ENCODE measurements around the gene OR4D2. TPM values are rescaled to one million over a fixed set of nuclear protein-coding genes. Genes with fewer than 3 reads are reported as not detected.

Gene OR4D2
- total and polyA plus RNA-seq, 7 donors, result not detected

GRCh38 chr17:58187675-58188074 lies 20.9 kb downstream of the OR4D2 start:
- no peaks in the 10 kb centered on the region for H3K4me1 ChIP-seq

GRCh38 chr17:58189436-58190146 lies 22.8 kb downstream of the OR4D2 start:
- DNase-seq, result no peak
- TF ChIP-seq POLR2AphosphoS5 (IDR thresholded peaks at IDR 0.05) (no peak), EP300 (IDR thresholded peaks at IDR 0.05) (no peak), CTCF (IDR thresholded peaks at IDR 0.05) (no peak), POLR2A (IDR thresholded peaks at IDR 0.05) (no peak)

More at GRCh38 chr17:58187675-58188074, 20.9 kb downstream of the OR4D2 start:
- intact Hi-C loops (cut with DNase I), result no loop called here
- Histone ChIP-seq H3K27ac (no peak overlapping the region), H3K9me3 (no peaks in the 10 kb centered on the region), H3K36me3 (no peaks in the 10 kb centered on the region), H3K27me3 (peaks cover 0 to 36% (median 13%) of the 10 kb centered on the region in 3 donors), H3K4me3 (no peak overlapping the region)
- DNase-seq, result no peak
- TF ChIP-seq EP300 (IDR thresholded peaks at IDR 0.05), result no peak
- WGBS, 2 donors, result 16 to 51% methylated on average over 7 of the region's 7 CpGs

GRCh38 chr17:58191241-58191896 lies 24.6 kb downstream of the OR4D2 start:
- no peak for TF ChIP-seq POLR2AphosphoS5 (IDR thresholded peaks at IDR 0.05)
- TF ChIP-seq POLR2A (IDR thresholded peaks at IDR 0.05), result no peak
- no peak for TF ChIP-seq CTCF (IDR thresholded peaks at IDR 0.05)
- no peak for TF ChIP-seq EP300 (IDR thresholded peaks at IDR 0.05)
- peak; percentile 44 for DNase-seq
- WGBS, 2 donors, result 34 to 48% methylated on average over 14 of the region's 14 CpGs
- no peaks in the 10 kb centered on the region for H3K36me3 ChIP-seq
- no peak overlapping the region for H3K27ac ChIP-seq
- intact Hi-C loops (cut with DNase I), result no loop called here
- no peaks in the 10 kb centered on the region for H3K9me3 ChIP-seq
- no peaks in the 10 kb centered on the region for H3K4me1 ChIP-seq
- no peak overlapping the region for H3K4me3 ChIP-seq
- H3K27me3 ChIP-seq, result peaks cover 0 to 40% (median 13%) of the 10 kb centered on the region in 3 donors

More at GRCh38 chr17:58189436-58190146, 22.8 kb downstream of the OR4D2 start:
- 59 to 69% methylated on average over 11 of the region's 11 CpGs for whole genome bisulfite sequencing, 2 donors
- intact Hi-C loops (cut with DNase I), result no loop called here
- Histone ChIP-seq H3K27ac (no peak overlapping the region), H3K9me3 (no peaks in the 10 kb centered on the region), H3K4me1 (no peaks in the 10 kb centered on the region), H3K4me3 (no peak overlapping the region), H3K36me3 (no peaks in the 10 kb centered on the region), H3K27me3 (peaks cover 0 to 40% (median 13%) of the 10 kb centered on the region in 3 donors)

- WGBS, 2 donors, result 28 to 33% methylated on average over 6 of the region's 6 CpGs
- Histone ChIP-seq H3K27ac (no peak within 1 kb of the TSS), H3K4me1 (no peaks in the 10 kb centered on the region), H3K9me3 (no peaks in the 10 kb centered on the region), H3K27me3 (peaks cover 0 to 33% (median 13%) of the 10 kb centered on the region in 3 donors), H3K36me3 (no peaks in the 10 kb centered on the region), H3K4me3 (no peak within 1 kb of the TSS)
- intact Hi-C loops (cut with DNase I), result no loop called here
- TF ChIP-seq POLR2A (IDR thresholded peaks at IDR 0.05) (no peak), POLR2AphosphoS5 (IDR thresholded peaks at IDR 0.05) (no peak), EP300 (IDR thresholded peaks at IDR 0.05) (no peak), CTCF (IDR thresholded peaks at IDR 0.05) (no peak)
- DNase-seq, result peak; percentile 59
Measured at GRCh38 chr17:58192612-58193011, 25.8 kb downstream of the OR4D2 start, which contains the start of gene EPX. EPX (plus strand) TSS chr17:58192726; CDS start chr17:58192847, 121 bp downstream.

DNA sequence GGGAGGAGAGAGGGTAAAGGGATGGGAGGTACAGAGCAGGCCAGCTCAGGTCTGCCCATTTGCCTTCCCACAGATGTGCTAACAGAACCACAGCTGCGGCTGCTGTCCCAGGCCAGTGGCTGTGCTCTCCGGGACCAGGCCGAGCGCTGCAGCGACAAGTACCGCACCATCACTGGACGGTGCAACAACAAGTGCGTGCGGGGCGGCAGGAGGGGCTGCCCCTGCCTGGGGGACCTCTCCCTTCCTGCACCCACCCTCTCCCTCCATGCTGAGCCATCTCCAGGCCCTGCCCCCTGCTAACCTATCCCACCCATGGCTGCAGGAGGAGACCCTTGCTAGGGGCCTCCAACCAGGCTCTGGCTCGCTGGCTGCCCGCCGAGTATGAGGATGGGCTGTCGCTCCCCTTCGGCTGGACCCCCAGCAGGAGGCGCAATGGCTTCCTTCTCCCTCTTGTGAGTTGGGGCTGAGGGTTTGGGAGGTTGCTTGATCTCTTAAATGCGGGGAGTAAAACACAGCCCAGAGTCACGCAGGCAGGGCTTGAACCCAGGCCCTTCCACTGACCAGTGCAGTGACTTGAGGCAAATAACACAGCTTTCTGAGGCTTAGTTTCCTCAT lies 27.0 kb downstream of the OR4D2 start:
- no peak for DNase-seq
- 82% methylated on average over 18 of the region's 18 CpGs for WGBS, 2 donors
- no peaks in the 10 kb centered on the region for H3K4me1 ChIP-seq
- no peaks in the 10 kb centered on the region for H3K36me3 ChIP-seq
- TF ChIP-seq CTCF (IDR thresholded peaks at IDR 0.05) (no peak), EP300 (IDR thresholded peaks at IDR 0.05) (no peak), POLR2AphosphoS5 (IDR thresholded peaks at IDR 0.05) (no peak), POLR2A (IDR thresholded peaks at IDR 0.05) (no peak)
- H3K4me3 ChIP-seq, result no peak overlapping the region
- H3K27me3 ChIP-seq, result peaks cover 0 to 37% (median 13%) of the 10 kb centered on the region in 3 donors
- H3K9me3 ChIP-seq, result no peaks in the 10 kb centered on the region
- intact Hi-C loops (cut with DNase I), result no loop called here
- H3K27ac ChIP-seq, result no peak overlapping the region
